ENCODE data around the gene TIMD4.

The TIMD4 gene

GRCh38 chr5:156963125-156963524, at the start of gene TIMD4:
Gene TIMD4 (minus strand): TSS chr5:156963226. CDS start chr5:156963198, 28 bp downstream.
- no peak for TF ChIP-seq NFIC (IDR thresholded peaks at IDR 0.05)
- no peak for TF ChIP-seq CREB1 (IDR thresholded peaks at IDR 0.05; ENCODE audit: low read depth)

DNA sequence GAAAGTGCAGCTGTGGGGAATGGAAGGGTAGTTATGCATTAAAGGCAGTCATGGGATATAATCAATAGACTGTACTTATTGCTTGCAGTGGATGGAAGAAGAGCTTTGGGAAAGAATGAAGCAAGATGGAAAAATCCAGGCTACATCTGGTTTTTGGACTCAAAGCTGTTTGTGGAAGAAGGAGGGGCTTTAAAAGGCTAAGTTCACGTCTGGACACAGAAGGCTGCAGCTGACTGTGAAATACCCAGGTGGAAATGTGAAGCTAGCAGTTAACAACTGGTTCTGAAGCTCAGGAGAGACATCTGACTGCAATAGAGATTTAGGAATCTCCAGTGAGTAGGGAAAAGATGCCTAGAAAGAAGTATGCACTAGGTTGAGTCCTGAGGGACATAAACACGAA, 43.2 kb upstream of the TIMD4 start:
- TF ChIP-seq YY1 (IDR thresholded peaks at IDR 0.05; ENCODE audit: low read depth) (no peak), NFIC (IDR thresholded peaks at IDR 0.05) (no peak), TAF1 (IDR thresholded peaks at IDR 0.05; ENCODE audit: low read depth) (no peak), TEAD4 (IDR thresholded peaks at IDR 0.05) (no peak), FOXM1 (IDR thresholded peaks at IDR 0.05; ENCODE audit: borderline replicate concordance, low read depth) (no peak)
- TF ChIP-seq, protein P1, sequence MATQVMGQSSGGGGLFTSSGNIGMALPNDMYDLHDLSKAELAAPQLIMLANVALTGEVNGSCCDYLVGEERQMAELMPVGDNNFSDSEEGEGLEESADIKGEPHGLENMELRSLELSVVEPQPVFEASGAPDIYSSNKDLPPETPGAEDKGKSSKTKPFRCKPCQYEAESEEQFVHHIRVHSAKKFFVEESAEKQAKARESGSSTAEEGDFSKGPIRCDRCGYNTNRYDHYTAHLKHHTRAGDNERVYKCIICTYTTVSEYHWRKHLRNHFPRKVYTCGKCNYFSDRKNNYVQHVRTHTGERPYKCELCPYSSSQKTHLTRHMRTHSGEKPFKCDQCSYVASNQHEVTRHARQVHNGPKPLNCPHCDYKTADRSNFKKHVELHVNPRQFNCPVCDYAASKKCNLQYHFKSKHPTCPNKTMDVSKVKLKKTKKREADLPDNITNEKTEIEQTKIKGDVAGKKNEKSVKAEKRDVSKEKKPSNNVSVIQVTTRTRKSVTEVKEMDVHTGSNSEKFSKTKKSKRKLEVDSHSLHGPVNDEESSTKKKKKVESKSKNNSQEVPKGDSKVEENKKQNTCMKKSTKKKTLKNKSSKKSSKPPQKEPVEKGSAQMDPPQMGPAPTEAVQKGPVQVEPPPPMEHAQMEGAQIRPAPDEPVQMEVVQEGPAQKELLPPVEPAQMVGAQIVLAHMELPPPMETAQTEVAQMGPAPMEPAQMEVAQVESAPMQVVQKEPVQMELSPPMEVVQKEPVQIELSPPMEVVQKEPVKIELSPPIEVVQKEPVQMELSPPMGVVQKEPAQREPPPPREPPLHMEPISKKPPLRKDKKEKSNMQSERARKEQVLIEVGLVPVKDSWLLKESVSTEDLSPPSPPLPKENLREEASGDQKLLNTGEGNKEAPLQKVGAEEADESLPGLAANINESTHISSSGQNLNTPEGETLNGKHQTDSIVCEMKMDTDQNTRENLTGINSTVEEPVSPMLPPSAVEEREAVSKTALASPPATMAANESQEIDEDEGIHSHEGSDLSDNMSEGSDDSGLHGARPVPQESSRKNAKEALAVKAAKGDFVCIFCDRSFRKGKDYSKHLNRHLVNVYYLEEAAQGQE (IDR thresholded peaks at IDR 0.05; ENCODE audit: low read depth), result no peak

- TF ChIP-seq RAD21 (IDR thresholded peaks at IDR 0.05; ENCODE audit: low read depth) (no peak), CREB1 (IDR thresholded peaks at IDR 0.05; ENCODE audit: low read depth) (no peak), NFIC (IDR thresholded peaks at IDR 0.05) (no peak), EGR1 (IDR thresholded peaks at IDR 0.05) (no peak), TCF12 (IDR thresholded peaks at IDR 0.05; ENCODE audit: low read depth) (no peak)
- TF ChIP-seq, protein P1 (IDR thresholded peaks at IDR 0.05; ENCODE audit: low read depth), result no peak
- TF ChIP-seq, protein P2, sequence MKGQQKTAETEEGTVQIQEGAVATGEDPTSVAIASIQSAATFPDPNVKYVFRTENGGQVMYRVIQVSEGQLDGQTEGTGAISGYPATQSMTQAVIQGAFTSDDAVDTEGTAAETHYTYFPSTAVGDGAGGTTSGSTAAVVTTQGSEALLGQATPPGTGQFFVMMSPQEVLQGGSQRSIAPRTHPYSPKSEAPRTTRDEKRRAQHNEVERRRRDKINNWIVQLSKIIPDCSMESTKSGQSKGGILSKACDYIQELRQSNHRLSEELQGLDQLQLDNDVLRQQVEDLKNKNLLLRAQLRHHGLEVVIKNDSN (IDR thresholded peaks at IDR 0.05), result no peak
These were observed 42.0 kb upstream of the TIMD4 start for GRCh38 chr5:157004893-157005551.

GRCh38 chr5:156991714-156992113, 28.7 kb upstream of the TIMD4 start:
- TF ChIP-seq EP300 (IDR thresholded peaks at IDR 0.05; ENCODE audit: borderline replicate concordance), result no peak
- no peak for TF ChIP-seq ZBTB7A (IDR thresholded peaks at IDR 0.05; ENCODE audit: low read depth)
- TF ChIP-seq, protein P1 (IDR thresholded peaks at IDR 0.05; ENCODE audit: low read depth), result no peak
- TF ChIP-seq, protein P2 (IDR thresholded peaks at IDR 0.05), result no peak
- TF ChIP-seq YY1 (IDR thresholded peaks at IDR 0.05; ENCODE audit: low read depth), result no peak
- no peak for TF ChIP-seq CEBPB (IDR thresholded peaks at IDR 0.05)
- TF ChIP-seq NFIC (IDR thresholded peaks at IDR 0.05), result no peak
- TF ChIP-seq RAD21 (IDR thresholded peaks at IDR 0.05; ENCODE audit: low read depth), result no peak
- no peak for TF ChIP-seq TCF12 (IDR thresholded peaks at IDR 0.05; ENCODE audit: low read depth)
- TF ChIP-seq, protein P3, sequence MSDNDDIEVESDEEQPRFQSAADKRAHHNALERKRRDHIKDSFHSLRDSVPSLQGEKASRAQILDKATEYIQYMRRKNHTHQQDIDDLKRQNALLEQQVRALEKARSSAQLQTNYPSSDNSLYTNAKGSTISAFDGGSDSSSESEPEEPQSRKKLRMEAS (IDR thresholded peaks at IDR 0.05), result no peak
- no peak for TF ChIP-seq FOXM1 (IDR thresholded peaks at IDR 0.05; ENCODE audit: borderline replicate concordance, low read depth)
- TF ChIP-seq CREB1 (IDR thresholded peaks at IDR 0.05; ENCODE audit: low read depth), result no peak
- no peak for TF ChIP-seq EGR1 (IDR thresholded peaks at IDR 0.05)
- no peak for TF ChIP-seq TAF1 (IDR thresholded peaks at IDR 0.05; ENCODE audit: low read depth)
- no peak for TF ChIP-seq TEAD4 (IDR thresholded peaks at IDR 0.05)

DNA sequence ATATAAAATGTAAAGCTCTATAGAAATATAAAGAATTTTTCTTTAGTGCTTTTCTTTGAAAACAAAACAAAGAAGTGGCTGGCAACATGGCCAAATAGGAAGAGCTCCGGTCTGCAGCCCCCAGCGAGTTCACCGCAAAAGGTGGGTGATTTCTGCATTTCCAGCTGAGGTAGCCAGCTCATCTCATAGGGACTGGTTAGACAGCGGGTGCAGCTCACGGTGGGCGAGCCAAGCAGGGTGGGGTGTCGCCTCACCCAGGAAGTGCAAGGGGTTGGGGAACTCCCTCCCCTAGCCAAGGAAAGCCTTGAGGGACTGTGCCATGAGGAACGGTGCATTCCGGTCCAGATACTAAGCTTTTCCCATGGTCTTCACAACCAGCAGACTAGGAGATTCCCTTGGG, 21.0 kb upstream of the TIMD4 start:
- no peak for TF ChIP-seq EGR1 (IDR thresholded peaks at IDR 0.05)
- no peak for TF ChIP-seq NFIC (IDR thresholded peaks at IDR 0.05)
- no peak for TF ChIP-seq ZBTB7A (IDR thresholded peaks at IDR 0.05; ENCODE audit: low read depth)

All from Ishikawa (cell line).